Mesothelial cell of epicardium (in vitro differentiated cells): ENCODE measurements around the gene NUDT4B. TPM values are rescaled to one million over a fixed set of nuclear protein-coding genes. Genes with fewer than 3 reads are reported as not detected.
"Not testable (repeated sequence)": the region's sequence is repeated elsewhere in the genome, so short reads cannot be mapped to it uniquely, and the experiment has no call there.

Experiments
- DNase-seq, 2 experiments: peaks; one replicate each; pipeline ENCODE4 v3.0.0; 2021; ENCODE audit warnings: low spot score in 2 of 2; ENCODE audit not compliant: unreplicated experiment in 2 of 2
- H3K27ac Mint-ChIP-seq: 2 replicates; pipeline ENCODE4 v1.8.0; 2021; ENCODE audit warnings: mixed read lengths
- H3K27me3 Mint-ChIP-seq: 2 replicates; pipeline ENCODE4 v1.8.0; 2021; ENCODE audit warnings: low read depth, mixed read lengths
- H3K36me3 Mint-ChIP-seq: 2 replicates; pipeline ENCODE4 v1.8.0; 2021; ENCODE audit warnings: mixed read lengths
- H3K4me1 Mint-ChIP-seq: 2 replicates; pipeline ENCODE4 v1.8.0; 2021; ENCODE audit warnings: mixed read lengths
- H3K4me3 Mint-ChIP-seq: 2 replicates; pipeline ENCODE4 v1.8.0; 2021; ENCODE audit warnings: mild to moderate bottlenecking, moderate library complexity, mixed read lengths
- H3K9me3 Mint-ChIP-seq: 2 replicates; pipeline ENCODE4 v1.8.0; 2021; ENCODE audit warnings: mixed read lengths
- total RNA-seq: library from RNA; stranded (reverse); gene quantifications from 3 replicates; pipeline ENCODE4 v1.2.1, GENCODE V29; 2021

NUDT4B gene
- total RNA-seq = 0.34 to 0.44 TPM in 2 of 3 replicates, not detected in the other

- H3K36me3 Mint-ChIP-seq, H3K27ac Mint-ChIP-seq, DNase-seq, H3K27me3 Mint-ChIP-seq, H3K4me1 Mint-ChIP-seq, H3K4me3 Mint-ChIP-seq, H3K9me3 Mint-ChIP-seq: not testable (repeated sequence)
Measured at GRCh38 chr1:148748563-148749334, at the start of gene NUDT4B. TSS of gene NUDT4B (plus strand) at chr1:148748774. CDS start at chr1:148748953, 179 bp downstream.

GRCh38 chr1:148699357-148699756, 49.2 kb upstream of the NUDT4B start:
- not testable (repeated sequence) for H3K36me3 Mint-ChIP-seq, H3K4me1 Mint-ChIP-seq, DNase-seq, H3K9me3 Mint-ChIP-seq, H3K27ac Mint-ChIP-seq, H3K27me3 Mint-ChIP-seq, H3K4me3 Mint-ChIP-seq

- H3K36me3 Mint-ChIP-seq, H3K4me1 Mint-ChIP-seq, H3K27me3 Mint-ChIP-seq, H3K4me3 Mint-ChIP-seq, H3K9me3 Mint-ChIP-seq, H3K27ac Mint-ChIP-seq, DNase-seq: not testable (repeated sequence)
Measured at GRCh38 chr1:148702242-148702641, 46.3 kb upstream of the NUDT4B start.

GRCh38 chr1:148703973-148704591, 44.5 kb upstream of the NUDT4B start:
- not testable (repeated sequence) for H3K36me3 Mint-ChIP-seq, H3K4me3 Mint-ChIP-seq, H3K27me3 Mint-ChIP-seq, H3K9me3 Mint-ChIP-seq, DNase-seq, H3K27ac Mint-ChIP-seq, H3K4me1 Mint-ChIP-seq

GRCh38 chr1:148705316-148705948, 43.1 kb upstream of the NUDT4B start:
- not testable (repeated sequence) for DNase-seq, H3K27me3 Mint-ChIP-seq, H3K9me3 Mint-ChIP-seq, H3K4me1 Mint-ChIP-seq, H3K4me3 Mint-ChIP-seq, H3K36me3 Mint-ChIP-seq, H3K27ac Mint-ChIP-seq

- H3K27ac Mint-ChIP-seq, H3K4me3 Mint-ChIP-seq, H3K4me1 Mint-ChIP-seq, DNase-seq, H3K27me3 Mint-ChIP-seq, H3K9me3 Mint-ChIP-seq, H3K36me3 Mint-ChIP-seq: not testable (repeated sequence)
Measured at GRCh38 chr1:148708779-148709333, 39.7 kb upstream of the NUDT4B start.

GRCh38 chr1:148710772-148711523, 37.6 kb upstream of the NUDT4B start:
- not testable (repeated sequence) for DNase-seq, H3K4me1 Mint-ChIP-seq, H3K9me3 Mint-ChIP-seq, H3K27ac Mint-ChIP-seq, H3K4me3 Mint-ChIP-seq, H3K36me3 Mint-ChIP-seq, H3K27me3 Mint-ChIP-seq

GRCh38 chr1:148712353-148712752, 36.2 kb upstream of the NUDT4B start:
- not testable (repeated sequence) for H3K27ac Mint-ChIP-seq, H3K36me3 Mint-ChIP-seq, DNase-seq, H3K4me3 Mint-ChIP-seq, H3K4me1 Mint-ChIP-seq, H3K9me3 Mint-ChIP-seq, H3K27me3 Mint-ChIP-seq

- H3K27me3 Mint-ChIP-seq, DNase-seq, H3K27ac Mint-ChIP-seq, H3K4me1 Mint-ChIP-seq, H3K9me3 Mint-ChIP-seq, H3K4me3 Mint-ChIP-seq, H3K36me3 Mint-ChIP-seq: not testable (repeated sequence)
Measured at GRCh38 chr1:148715518-148715917, 33.1 kb upstream of the NUDT4B start.

GRCh38 chr1:148716966-148717520, 31.5 kb upstream of the NUDT4B start:
- H3K4me3 Mint-ChIP-seq, H3K4me1 Mint-ChIP-seq, H3K27ac Mint-ChIP-seq, DNase-seq, H3K27me3 Mint-ChIP-seq, H3K9me3 Mint-ChIP-seq, H3K36me3 Mint-ChIP-seq: not testable (repeated sequence)

GRCh38 chr1:148720918-148721317, 27.7 kb upstream of the NUDT4B start:
- not testable (repeated sequence) for H3K9me3 Mint-ChIP-seq, H3K4me3 Mint-ChIP-seq

GRCh38 chr1:148722758-148723157, 25.8 kb upstream of the NUDT4B start:
- H3K36me3 Mint-ChIP-seq, H3K4me3 Mint-ChIP-seq: not testable (repeated sequence)

More at GRCh38 chr1:148720918-148721317, 27.7 kb upstream of the NUDT4B start:
- not testable (repeated sequence) for DNase-seq, H3K4me1 Mint-ChIP-seq, H3K27me3 Mint-ChIP-seq, H3K27ac Mint-ChIP-seq, H3K36me3 Mint-ChIP-seq

GRCh38 chr1:148723515-148723914, 25.1 kb upstream of the NUDT4B start:
- H3K4me3 Mint-ChIP-seq, H3K9me3 Mint-ChIP-seq, H3K36me3 Mint-ChIP-seq, DNase-seq, H3K27ac Mint-ChIP-seq, H3K27me3 Mint-ChIP-seq, H3K4me1 Mint-ChIP-seq: not testable (repeated sequence)

More at GRCh38 chr1:148722758-148723157, 25.8 kb upstream of the NUDT4B start:
- H3K4me1 Mint-ChIP-seq, H3K27ac Mint-ChIP-seq, DNase-seq, H3K9me3 Mint-ChIP-seq, H3K27me3 Mint-ChIP-seq: not testable (repeated sequence)
